DMS 273 (cell line): ENCODE measurements around the gene LAYN.

Experiments used
- DNase-seq: peaks from one replicate; lab custom pipeline; 2025; ENCODE audit not compliant: unreplicated experiment; lab: John Stamatoyannopoulos, UW

LAYN gene

GRCh38 chr11:111540114-111540936, at the start of gene LAYN:
Gene LAYN, plus strand, starts transcription at chr11:111540720. Its CDS starts 124 bp downstream, at chr11:111540844.
- peak; percentile 81 for DNase-seq

GRCh38 chr11:111494040-111494439, 46.5 kb upstream of the LAYN start:
- no peak for DNase-seq

- DNase-seq: no peak
These were observed 41.0 kb upstream of the LAYN start for GRCh38 chr11:111499483-111499882.

- DNase-seq: no peak
These were observed 40.0 kb upstream of the LAYN start for GRCh38 chr11:111500481-111500880.

GRCh38 chr11:111502611-111503010, 37.9 kb upstream of the LAYN start:
- DNase-seq: no peak

GRCh38 chr11:111510311-111510710, 30.2 kb upstream of the LAYN start:
- peak; percentile 2 for DNase-seq

- peak; percentile 59 for DNase-seq
These were observed 28.0 kb upstream of the LAYN start, which contains the start of gene BTG4 for GRCh38 chr11:111512296-111513239. Gene BTG4, minus strand, starts transcription at chr11:111512386. Its CDS starts 13,610 bp downstream, at chr11:111498776.

- DNase-seq: no peak
These were observed 27.3 kb upstream of the LAYN start for GRCh38 chr11:111513240-111513605.

- peak; percentile 50 for DNase-seq
These were observed 26.1 kb upstream of the LAYN start, which contains the start of gene HOATZ for GRCh38 chr11:111514216-111515031. Gene HOATZ, plus strand, starts transcription at chr11:111514778. Its CDS starts 7 bp downstream, at chr11:111514785.

- DNase-seq: no peak
These were observed 24.9 kb upstream of the LAYN start for GRCh38 chr11:111515591-111515990.

GRCh38 chr11:111518668-111519067, 21.9 kb upstream of the LAYN start:
- DNase-seq: no peak

- DNase-seq: no peak
These were observed 20.0 kb upstream of the LAYN start for GRCh38 chr11:111520560-111520959.

- no peak for DNase-seq
These were observed 19.4 kb upstream of the LAYN start for GRCh38 chr11:111521135-111521534.

GRCh38 chr11:111522426-111522825, 18.1 kb upstream of the LAYN start:
- no peak for DNase-seq

- DNase-seq: no peak
These were observed 17.2 kb upstream of the LAYN start for GRCh38 chr11:111523343-111523742.

GRCh38 chr11:111524056-111524455, 16.5 kb upstream of the LAYN start:
- no peak for DNase-seq

- DNase-seq: no peak
These were observed 15.1 kb upstream of the LAYN start for GRCh38 chr11:111525456-111525855.

GRCh38 chr11:111526501-111526900, 14.0 kb upstream of the LAYN start:
- DNase-seq: no peak

GRCh38 chr11:111527279-111527678, 13.2 kb upstream of the LAYN start:
- DNase-seq: no peak

- peak; percentile 9 for DNase-seq
These were observed 12.0 kb upstream of the LAYN start for GRCh38 chr11:111528557-111528956.

GRCh38 chr11:111530091-111530490, 10.4 kb upstream of the LAYN start:
- no peak for DNase-seq
